ENCODE data around the gene ROCK1. TPM values are rescaled to one million over a fixed set of nuclear protein-coding genes. Genes with fewer than 3 reads are reported as not detected.

ROCK1 gene
- total RNA-seq, 1 donor from 2014 or later, result 59.9 TPM

GRCh38 chr18:21057112-21057511 lies 54.5 kb downstream of the ROCK1 start:
- no peaks in the 10 kb centered on the region for H3K9me3 Mint-ChIP-seq (ENCODE audit: unreplicated experiment)
- no peaks in the 10 kb centered on the region for H3K4me1 Mint-ChIP-seq (ENCODE audit: low read depth, unreplicated experiment)
- DNase-seq, result no peak
- H3K36me3 Mint-ChIP-seq (ENCODE audit: unreplicated experiment), result no peaks in the 10 kb centered on the region
- TF ChIP-seq, protein P1, sequence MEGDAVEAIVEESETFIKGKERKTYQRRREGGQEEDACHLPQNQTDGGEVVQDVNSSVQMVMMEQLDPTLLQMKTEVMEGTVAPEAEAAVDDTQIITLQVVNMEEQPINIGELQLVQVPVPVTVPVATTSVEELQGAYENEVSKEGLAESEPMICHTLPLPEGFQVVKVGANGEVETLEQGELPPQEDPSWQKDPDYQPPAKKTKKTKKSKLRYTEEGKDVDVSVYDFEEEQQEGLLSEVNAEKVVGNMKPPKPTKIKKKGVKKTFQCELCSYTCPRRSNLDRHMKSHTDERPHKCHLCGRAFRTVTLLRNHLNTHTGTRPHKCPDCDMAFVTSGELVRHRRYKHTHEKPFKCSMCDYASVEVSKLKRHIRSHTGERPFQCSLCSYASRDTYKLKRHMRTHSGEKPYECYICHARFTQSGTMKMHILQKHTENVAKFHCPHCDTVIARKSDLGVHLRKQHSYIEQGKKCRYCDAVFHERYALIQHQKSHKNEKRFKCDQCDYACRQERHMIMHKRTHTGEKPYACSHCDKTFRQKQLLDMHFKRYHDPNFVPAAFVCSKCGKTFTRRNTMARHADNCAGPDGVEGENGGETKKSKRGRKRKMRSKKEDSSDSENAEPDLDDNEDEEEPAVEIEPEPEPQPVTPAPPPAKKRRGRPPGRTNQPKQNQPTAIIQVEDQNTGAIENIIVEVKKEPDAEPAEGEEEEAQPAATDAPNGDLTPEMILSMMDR (IDR thresholded peaks at IDR 0.05; ENCODE audit: partially characterized antibody, unreplicated experiment), result no peak
- H3K27me3 Mint-ChIP-seq (ENCODE audit: unreplicated experiment), result no peaks in the 10 kb centered on the region
- H3K27ac Mint-ChIP-seq (ENCODE audit: unreplicated experiment), result no peak overlapping the region
- no peak overlapping the region for H3K4me3 Mint-ChIP-seq (ENCODE audit: unreplicated experiment)

DNA sequence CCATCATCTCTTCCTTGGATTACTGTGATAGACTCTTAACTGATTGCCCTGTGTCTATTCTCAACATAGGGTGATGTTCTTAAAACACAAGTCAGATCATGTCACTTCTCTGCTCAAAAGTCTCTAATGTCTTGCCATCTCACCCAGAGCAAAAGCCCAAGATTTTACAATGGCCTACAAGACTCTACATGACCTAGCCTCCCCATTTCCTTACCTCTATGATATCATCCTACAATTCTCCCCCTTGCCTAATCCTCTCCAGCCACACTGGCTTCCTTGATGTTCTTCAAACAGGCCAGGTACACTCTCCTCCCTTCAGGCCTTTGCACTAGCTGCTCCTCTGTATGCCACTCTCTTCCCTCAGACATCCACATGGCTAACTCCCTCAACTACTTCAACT lies 55.1 kb downstream of the ROCK1 start:
- no peaks in the 10 kb centered on the region for H3K9me3 Mint-ChIP-seq (ENCODE audit: unreplicated experiment)
- H3K4me1 Mint-ChIP-seq (ENCODE audit: low read depth, unreplicated experiment), result peaks cover 2% of the 10 kb centered on the region
- H3K27ac Mint-ChIP-seq (ENCODE audit: unreplicated experiment), result no peak overlapping the region
- H3K36me3 Mint-ChIP-seq (ENCODE audit: unreplicated experiment), result no peaks in the 10 kb centered on the region
- DNase-seq, result no peak
- TF ChIP-seq, protein P1 (IDR thresholded peaks at IDR 0.05; ENCODE audit: partially characterized antibody, unreplicated experiment), result no peak
- no peak overlapping the region for H3K4me3 Mint-ChIP-seq (ENCODE audit: unreplicated experiment)
- H3K27me3 Mint-ChIP-seq (ENCODE audit: unreplicated experiment), result no peaks in the 10 kb centered on the region

GRCh38 chr18:21054252-21054821 lies 57.3 kb downstream of the ROCK1 start:
- TF ChIP-seq, protein P1 (IDR thresholded peaks at IDR 0.05; ENCODE audit: partially characterized antibody, unreplicated experiment), result no peak
- no peaks in the 10 kb centered on the region for H3K36me3 Mint-ChIP-seq (ENCODE audit: unreplicated experiment)
- H3K4me1 Mint-ChIP-seq (ENCODE audit: low read depth, unreplicated experiment), result peaks cover 3% of the 10 kb centered on the region
- H3K27ac Mint-ChIP-seq (ENCODE audit: unreplicated experiment), result no peak overlapping the region
- H3K4me3 Mint-ChIP-seq (ENCODE audit: unreplicated experiment), result no peak overlapping the region
- no peaks in the 10 kb centered on the region for H3K27me3 Mint-ChIP-seq (ENCODE audit: unreplicated experiment)
- no peak for DNase-seq
- H3K9me3 Mint-ChIP-seq (ENCODE audit: unreplicated experiment), result no peaks in the 10 kb centered on the region

DNA sequence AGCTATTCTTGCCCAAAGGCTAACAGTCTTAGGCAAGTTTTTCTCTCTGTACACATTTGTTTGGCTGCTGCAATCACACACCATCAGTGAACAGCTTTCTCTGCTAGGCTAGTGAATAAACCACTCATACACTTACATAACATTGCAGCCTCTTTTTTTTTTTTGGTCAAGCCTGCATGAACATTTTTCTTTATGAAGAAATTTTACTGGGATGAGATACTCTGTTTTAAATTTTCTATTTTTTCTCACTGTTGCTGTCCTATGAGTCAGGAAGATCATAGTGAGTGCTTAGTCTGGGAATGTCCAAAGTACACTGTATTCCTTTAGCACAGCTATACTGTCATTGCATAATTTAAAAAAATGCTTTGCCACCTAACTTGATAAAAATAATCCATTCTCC lies 58.5 kb downstream of the ROCK1 start:
- Mint-ChIP-seq H3K4me1 (ENCODE audit: low read depth, unreplicated experiment) (peaks cover 3% of the 10 kb centered on the region), H3K9me3 (ENCODE audit: unreplicated experiment) (no peaks in the 10 kb centered on the region), H3K36me3 (ENCODE audit: unreplicated experiment) (no peaks in the 10 kb centered on the region), H3K27me3 (ENCODE audit: unreplicated experiment) (no peaks in the 10 kb centered on the region), H3K27ac (ENCODE audit: unreplicated experiment) (no peak overlapping the region), H3K4me3 (ENCODE audit: unreplicated experiment) (no peak overlapping the region)
- no peak for DNase-seq
- TF ChIP-seq, protein P1 (IDR thresholded peaks at IDR 0.05; ENCODE audit: partially characterized antibody, unreplicated experiment), result no peak

GRCh38 chr18:21052385-21052784 lies 59.2 kb downstream of the ROCK1 start:
- TF ChIP-seq, protein P1 (IDR thresholded peaks at IDR 0.05; ENCODE audit: partially characterized antibody, unreplicated experiment), result no peak
- Mint-ChIP-seq H3K27me3 (ENCODE audit: unreplicated experiment) (no peaks in the 10 kb centered on the region), H3K4me1 (ENCODE audit: low read depth, unreplicated experiment) (peaks cover 3% of the 10 kb centered on the region), H3K9me3 (ENCODE audit: unreplicated experiment) (no peaks in the 10 kb centered on the region), H3K36me3 (ENCODE audit: unreplicated experiment) (no peaks in the 10 kb centered on the region), H3K4me3 (ENCODE audit: unreplicated experiment) (no peak overlapping the region), H3K27ac (ENCODE audit: unreplicated experiment) (no peak overlapping the region)
- no peak for DNase-seq
